Activated T-cell treated with anti-CD3 and anti-CD28 coated beads, Interleukin-2, amount 50 U/mL, for 24 hours (primary cell): ENCODE results near the gene OR4C5.
"Not testable (repeated sequence)": the region's sequence is repeated elsewhere in the genome, so short reads cannot be mapped to it uniquely, and the experiment has no call there.

Source experiments
- DNase-seq: peaks from one replicate; pipeline ENCODE4 v3.0.0-alpha.2; 2020
- H3K27ac Mint-ChIP-seq: 2 replicates; pipeline ENCODE4 v1.8.0; 2020; ENCODE audit warnings: mild to moderate bottlenecking, mixed read lengths
- H3K27me3 Mint-ChIP-seq: 2 replicates; pipeline ENCODE4 v1.8.0; 2020; ENCODE audit warnings: mixed read lengths
- H3K36me3 Mint-ChIP-seq: 2 replicates; pipeline ENCODE4 v1.8.0; 2020; ENCODE audit warnings: low read depth, mixed read lengths
- H3K4me1 Mint-ChIP-seq: 2 replicates; pipeline ENCODE4 v1.8.0; 2020; ENCODE audit warnings: low read depth, mixed read lengths
- H3K4me3 Mint-ChIP-seq: 2 replicates; pipeline ENCODE4 v1.8.0; 2020; ENCODE audit warnings: mild to moderate bottlenecking, moderate library complexity, mixed read lengths
- H3K9me3 Mint-ChIP-seq: 2 replicates; pipeline ENCODE4 v1.8.0; 2020; ENCODE audit warnings: mixed read lengths

Gene OR4C5

GRCh38 chr11:48366365-48366764 lies at the start of gene OR4C5:
Gene OR4C5 (minus strand): TSS chr11:48366465. CDS start chr11:48366465, 0 bp downstream.
- Mint-ChIP-seq H3K9me3 (no peaks in the 10 kb centered on the region), H3K4me1 (no peaks in the 10 kb centered on the region), H3K27ac (no peak within 1 kb of the TSS), H3K27me3 (no peaks in the 10 kb centered on the region), H3K36me3 (no peaks in the 10 kb centered on the region), H3K4me3 (no peak within 1 kb of the TSS)
- no peak for DNase-seq

GRCh38 chr11:48384670-48385069 lies 18.4 kb upstream of the OR4C5 start:
- no peaks in the 10 kb centered on the region for H3K4me1 Mint-ChIP-seq
- peaks cover 25% of the 10 kb centered on the region for H3K9me3 Mint-ChIP-seq
- no peak overlapping the region for H3K4me3 Mint-ChIP-seq
- H3K27me3 Mint-ChIP-seq = no peaks in the 10 kb centered on the region
- no peak for DNase-seq
- H3K36me3 Mint-ChIP-seq = no peaks in the 10 kb centered on the region
- no peak overlapping the region for H3K27ac Mint-ChIP-seq

GRCh38 chr11:48384151-48384550 lies 17.9 kb upstream of the OR4C5 start:
- not testable (repeated sequence) for H3K36me3 Mint-ChIP-seq, H3K27me3 Mint-ChIP-seq, H3K27ac Mint-ChIP-seq, H3K4me3 Mint-ChIP-seq, H3K4me1 Mint-ChIP-seq, DNase-seq
- peaks cover 26% of the 10 kb centered on the region for H3K9me3 Mint-ChIP-seq

GRCh38 chr11:48361289-48361688 lies 5.0 kb downstream of the OR4C5 start:
- not testable (repeated sequence) for H3K36me3 Mint-ChIP-seq, H3K9me3 Mint-ChIP-seq, H3K27ac Mint-ChIP-seq, H3K27me3 Mint-ChIP-seq, H3K4me1 Mint-ChIP-seq, DNase-seq, H3K4me3 Mint-ChIP-seq

GRCh38 chr11:48354677-48355076 lies 11.6 kb downstream of the OR4C5 start:
- Mint-ChIP-seq H3K9me3 (peaks cover 13% of the 10 kb centered on the region), H3K27me3 (no peaks in the 10 kb centered on the region), H3K36me3 (no peaks in the 10 kb centered on the region), H3K27ac (no peak overlapping the region), H3K4me3 (no peak overlapping the region), H3K4me1 (no peaks in the 10 kb centered on the region)
- no peak for DNase-seq

- Mint-ChIP-seq H3K27me3 (no peaks in the 10 kb centered on the region), H3K4me1 (no peaks in the 10 kb centered on the region), H3K4me3 (no peak overlapping the region), H3K27ac (no peak overlapping the region), H3K36me3 (no peaks in the 10 kb centered on the region), H3K9me3 (peaks cover 12% of the 10 kb centered on the region)
- no peak for DNase-seq
Measured at GRCh38 chr11:48354013-48354412, 12.3 kb downstream of the OR4C5 start.

- H3K9me3 Mint-ChIP-seq = peaks cover 11% of the 10 kb centered on the region
- not testable (repeated sequence) for H3K27ac Mint-ChIP-seq, H3K27me3 Mint-ChIP-seq, H3K36me3 Mint-ChIP-seq, H3K4me3 Mint-ChIP-seq, DNase-seq
- peaks cover 13% of the 10 kb centered on the region for H3K4me1 Mint-ChIP-seq
Measured at GRCh38 chr11:48346286-48346685, 20.0 kb downstream of the OR4C5 start.

- H3K4me1 Mint-ChIP-seq = peaks cover 13% of the 10 kb centered on the region
- DNase-seq, H3K4me3 Mint-ChIP-seq, H3K27ac Mint-ChIP-seq, H3K9me3 Mint-ChIP-seq, H3K27me3 Mint-ChIP-seq, H3K36me3 Mint-ChIP-seq: not testable (repeated sequence)
Measured at GRCh38 chr11:48342505-48342904, 23.8 kb downstream of the OR4C5 start.

- Mint-ChIP-seq H3K27ac (no peak overlapping the region), H3K4me1 (peaks cover 13% of the 10 kb centered on the region), H3K4me3 (no peak overlapping the region), H3K36me3 (no peaks in the 10 kb centered on the region), H3K27me3 (peaks cover 2% of the 10 kb centered on the region), H3K9me3 (peaks cover 3% of the 10 kb centered on the region)
- DNase-seq = no peak
Measured at GRCh38 chr11:48341466-48341865, 24.8 kb downstream of the OR4C5 start.

- H3K4me1 Mint-ChIP-seq, H3K36me3 Mint-ChIP-seq, H3K27me3 Mint-ChIP-seq, H3K9me3 Mint-ChIP-seq, H3K4me3 Mint-ChIP-seq, DNase-seq, H3K27ac Mint-ChIP-seq: not testable (repeated sequence)
Measured at GRCh38 chr11:48324620-48325019, 41.6 kb downstream of the OR4C5 start, which contains the start of gene OR4C3. Gene OR4C3 (plus strand): TSS chr11:48324920. CDS start chr11:48325022, 102 bp downstream.

GRCh38 chr11:48319813-48320212 lies 46.5 kb downstream of the OR4C5 start:
- H3K27me3 Mint-ChIP-seq, H3K36me3 Mint-ChIP-seq, DNase-seq, H3K4me1 Mint-ChIP-seq, H3K4me3 Mint-ChIP-seq, H3K9me3 Mint-ChIP-seq, H3K27ac Mint-ChIP-seq: not testable (repeated sequence)
